OCI-LY1 (cell line): Measurements from ENCODE around the gene SCD.

ENCODE experiments used
- CTCF ChIP-seq: fragments of 200-600 bp; sonication (generic), shearing (Covaris generic); IDR thresholded peaks from 2 replicates; pipeline ENCODE4 v1.5.1; 2017; ENCODE audit warnings: mild to moderate bottlenecking, antibody characterized with exemption, low read length, moderate library complexity, mixed read lengths
- EZH2 ChIP-seq: fragments of 200-600 bp; sonication (generic), shearing (Covaris generic); IDR thresholded peaks from 2 replicates; pipeline ENCODE4 v1.8.0; 2017; ENCODE audit warnings: borderline replicate concordance, mixed run types, mild to moderate bottlenecking, antibody characterized with exemption, low read length, moderate library complexity, mixed read lengths

DNA sequence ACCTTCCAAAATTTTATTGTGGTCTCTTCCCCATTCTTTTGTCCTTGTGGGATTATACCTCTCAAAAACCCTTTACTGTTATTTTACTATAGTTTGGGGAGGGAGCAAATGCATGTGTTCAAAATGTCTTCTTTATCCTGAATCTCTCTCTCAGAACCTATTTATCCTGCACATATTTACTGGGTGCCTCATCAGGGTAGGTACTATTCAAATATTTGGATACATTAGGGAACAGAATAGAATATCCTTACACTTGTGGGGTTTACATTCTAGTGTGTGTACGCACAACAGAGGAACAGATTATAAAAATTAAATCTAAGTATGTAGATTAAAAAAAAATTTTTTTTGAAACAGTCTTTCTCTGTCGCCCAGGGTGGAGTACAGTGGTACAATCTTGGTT lies 48.6 kb downstream of the SCD start:
- TF ChIP-seq CTCF (no peak), EZH2 (no peak)
